22Rv1 (cell line): ENCODE measurements around the gene RREB1.

Experiments used
- ZFX ChIP-seq: fragments of 450-650 bp; IDR thresholded peaks from 2 replicates; pipeline ENCODE4 v1.6.1; 2017; ENCODE audit warnings: antibody characterized with exemption, borderline replicate concordance
- TF ChIP-seq, protein P1 (sequence below): fragments of 450-650 bp; IDR thresholded peaks from 2 replicates; pipeline ENCODE4 v1.5.1; 2017; ENCODE audit warnings: mild to moderate bottlenecking

DNA sequence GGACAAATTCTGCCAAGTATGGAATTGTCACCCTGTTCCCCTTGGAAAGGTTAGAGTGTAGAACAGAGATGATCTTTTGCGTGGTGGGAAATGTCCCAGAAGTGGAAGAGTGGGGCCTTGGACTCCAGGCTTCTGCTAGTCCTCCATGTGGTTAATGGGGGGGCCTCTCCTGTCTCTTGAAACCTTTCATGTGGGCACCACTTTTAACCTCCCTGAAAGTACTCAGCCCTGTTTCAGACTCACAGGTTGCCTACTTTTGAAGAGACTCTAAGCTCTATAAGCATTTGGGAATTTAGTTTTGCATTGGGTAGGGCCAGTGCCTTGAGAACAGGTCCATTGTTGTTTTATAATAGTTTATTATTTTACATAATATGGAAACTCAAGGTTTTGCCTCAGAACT lies 17.5 kb downstream of the RREB1 start:
- TF ChIP-seq, protein P1, sequence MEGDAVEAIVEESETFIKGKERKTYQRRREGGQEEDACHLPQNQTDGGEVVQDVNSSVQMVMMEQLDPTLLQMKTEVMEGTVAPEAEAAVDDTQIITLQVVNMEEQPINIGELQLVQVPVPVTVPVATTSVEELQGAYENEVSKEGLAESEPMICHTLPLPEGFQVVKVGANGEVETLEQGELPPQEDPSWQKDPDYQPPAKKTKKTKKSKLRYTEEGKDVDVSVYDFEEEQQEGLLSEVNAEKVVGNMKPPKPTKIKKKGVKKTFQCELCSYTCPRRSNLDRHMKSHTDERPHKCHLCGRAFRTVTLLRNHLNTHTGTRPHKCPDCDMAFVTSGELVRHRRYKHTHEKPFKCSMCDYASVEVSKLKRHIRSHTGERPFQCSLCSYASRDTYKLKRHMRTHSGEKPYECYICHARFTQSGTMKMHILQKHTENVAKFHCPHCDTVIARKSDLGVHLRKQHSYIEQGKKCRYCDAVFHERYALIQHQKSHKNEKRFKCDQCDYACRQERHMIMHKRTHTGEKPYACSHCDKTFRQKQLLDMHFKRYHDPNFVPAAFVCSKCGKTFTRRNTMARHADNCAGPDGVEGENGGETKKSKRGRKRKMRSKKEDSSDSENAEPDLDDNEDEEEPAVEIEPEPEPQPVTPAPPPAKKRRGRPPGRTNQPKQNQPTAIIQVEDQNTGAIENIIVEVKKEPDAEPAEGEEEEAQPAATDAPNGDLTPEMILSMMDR = no peak
- TF ChIP-seq ZFX = no peak
